NCI-H774 (cell line): ENCODE results near the gene BCL2L13.
"Not testable (repeated sequence)": the region's sequence is repeated elsewhere in the genome, so short reads cannot be mapped to it uniquely, and the experiment has no call there.

ENCODE experiments used
- DNase-seq: peaks from one replicate; lab custom pipeline; 2025; lab: John Stamatoyannopoulos, UW

Gene BCL2L13

DNA sequence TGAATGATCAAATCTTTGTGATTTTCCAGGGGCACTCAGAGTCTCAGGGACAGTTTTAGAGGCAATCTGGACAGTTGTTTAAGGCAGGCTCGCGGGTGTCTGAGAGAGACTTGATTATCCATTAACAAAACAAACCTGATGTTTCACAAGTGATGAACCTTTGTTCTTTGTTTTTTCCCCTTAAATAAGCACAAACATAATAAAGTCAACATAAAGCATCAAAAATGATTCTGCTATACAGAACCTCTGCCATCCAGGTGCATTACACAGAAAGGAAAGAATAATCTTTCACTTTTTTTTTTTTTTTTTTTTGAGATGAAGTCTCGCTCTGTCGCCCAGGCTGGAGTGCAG lies 122.6 kb downstream of the BCL2L13 start:
- no peak for DNase-seq

- not testable (repeated sequence) for DNase-seq
Measured at GRCh38 chr22:17763442-17763841, 124.9 kb downstream of the BCL2L13 start.

DNA sequence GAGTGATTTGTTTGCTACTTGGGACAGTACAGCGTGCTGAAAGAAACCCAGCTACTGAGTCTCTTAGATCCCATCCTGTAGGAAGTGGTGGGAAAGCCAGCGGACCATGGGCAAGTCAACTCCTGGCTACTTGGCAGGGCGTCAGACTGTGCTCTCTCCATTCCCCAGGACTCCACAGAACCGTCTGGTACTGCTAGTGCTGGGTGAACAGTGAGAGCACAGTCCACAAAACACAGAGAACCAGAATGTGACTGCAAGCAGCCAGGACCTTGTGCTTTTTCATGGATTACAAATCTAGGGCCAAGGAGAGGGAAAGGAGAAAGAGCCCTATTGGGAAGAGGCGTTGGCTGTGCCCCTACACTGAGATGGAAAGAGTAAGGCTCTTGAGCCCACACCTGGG lies 125.5 kb downstream of the BCL2L13 start:
- DNase-seq: no peak

DNA sequence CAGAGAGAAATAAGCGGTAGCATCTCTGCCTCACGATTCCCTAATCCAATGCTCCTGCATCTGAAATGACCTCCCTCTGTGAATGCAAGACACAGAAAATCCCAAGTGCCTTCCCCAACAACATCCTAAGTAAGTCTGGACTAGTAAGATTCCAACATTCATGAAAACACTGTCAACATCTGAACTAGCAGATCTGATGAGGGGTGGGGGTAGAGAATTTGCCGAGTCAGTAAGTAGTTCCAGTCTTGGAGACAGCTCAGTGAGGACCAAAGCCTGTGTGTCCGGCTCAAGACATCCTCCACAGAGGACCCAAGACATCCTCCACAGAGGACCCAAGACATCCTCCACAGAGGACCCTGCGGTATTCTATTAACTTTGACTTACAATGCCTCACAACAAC lies 126.3 kb downstream of the BCL2L13 start:
- DNase-seq: not testable (repeated sequence)

GRCh38 chr22:17767233-17768065 lies 128.9 kb downstream of the BCL2L13 start:
- DNase-seq: no peak

- DNase-seq: no peak
Measured at GRCh38 chr22:17769013-17769715, 130.6 kb downstream of the BCL2L13 start.

- no peak for DNase-seq
Measured at GRCh38 chr22:17769716-17770082, 131.1 kb downstream of the BCL2L13 start.

DNA sequence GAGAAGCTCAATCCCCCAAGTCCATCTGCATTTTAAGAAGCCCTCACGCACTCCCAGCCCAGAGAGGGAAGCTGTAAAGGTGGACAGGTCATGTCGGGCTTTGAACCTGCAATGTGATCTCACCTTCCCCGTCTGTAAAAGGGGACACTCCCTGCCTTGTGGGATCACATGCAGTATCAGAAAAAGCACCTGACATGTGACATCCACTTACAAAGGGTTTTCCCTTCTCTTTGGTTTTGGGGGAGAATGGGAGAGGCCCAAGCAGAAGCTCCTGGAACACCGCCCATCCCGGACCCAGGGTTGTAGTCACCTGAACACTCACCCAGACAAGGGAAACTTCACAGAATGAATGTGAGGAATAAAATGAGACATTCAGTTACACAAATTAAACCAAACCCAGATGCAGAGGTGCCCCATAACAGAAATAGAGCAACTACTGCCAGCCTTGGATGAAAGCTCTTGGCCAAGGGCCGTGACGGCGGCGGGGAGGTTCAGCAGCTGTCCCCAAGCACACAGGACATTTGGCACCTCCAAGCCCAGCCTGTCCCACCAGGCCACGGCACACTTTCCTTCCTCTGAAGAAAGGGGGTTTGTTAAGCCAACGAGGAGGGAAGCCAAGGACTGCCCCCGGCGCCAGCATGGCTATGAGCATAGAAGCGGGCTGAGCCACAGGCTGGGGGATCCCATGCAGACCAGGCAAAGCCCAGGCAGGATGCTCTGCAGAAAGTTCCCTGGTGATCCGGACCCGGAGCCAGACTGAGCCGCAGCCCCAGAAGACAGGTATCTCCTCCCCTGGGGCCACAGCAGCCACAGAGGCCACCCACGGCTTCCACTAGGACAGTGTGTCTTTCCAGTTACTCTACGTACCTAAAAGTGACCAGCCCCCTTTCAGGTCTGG lies 131.9 kb downstream of the BCL2L13 start:
- no peak for DNase-seq

GRCh38 chr22:17772249-17772957 lies 133.8 kb downstream of the BCL2L13 start:
- no peak for DNase-seq

GRCh38 chr22:17772958-17773605 lies 134.5 kb downstream of the BCL2L13 start:
- no peak for DNase-seq

DNA sequence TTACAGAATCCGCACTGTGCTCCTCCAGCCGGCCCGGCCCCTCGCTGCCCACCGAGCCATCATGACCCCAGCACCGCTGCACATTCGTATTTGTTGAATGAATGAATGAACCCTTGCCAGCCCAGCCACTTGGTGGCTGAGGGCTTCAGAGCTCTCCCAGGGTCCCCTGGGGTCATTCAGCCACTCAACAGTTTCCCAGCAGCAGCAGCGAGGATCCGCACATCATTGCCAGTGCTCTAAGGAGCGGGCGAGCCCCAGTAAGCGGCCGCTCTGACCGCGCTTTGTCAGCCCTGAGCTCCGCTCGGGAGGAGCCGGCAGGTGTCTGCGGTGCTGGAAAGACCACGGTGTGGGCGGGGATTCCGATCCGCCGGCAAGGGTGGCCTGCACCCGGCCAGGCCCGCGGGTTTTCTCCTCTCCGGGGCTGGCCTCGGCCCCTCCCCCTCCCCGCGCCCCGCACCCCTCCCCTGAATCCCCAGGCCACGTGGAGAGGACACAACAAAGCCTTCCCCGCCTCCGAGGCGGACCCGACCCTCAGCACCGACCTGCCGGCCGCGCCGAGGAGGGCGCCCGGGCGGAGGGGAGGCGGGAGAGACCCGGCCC lies 135.1 kb downstream of the BCL2L13 start:
- DNase-seq: peak; percentile 41

GRCh38 chr22:17774206-17774925 lies 135.8 kb downstream of the BCL2L13 start, which contains the start of gene BID:
TSS of gene BID (minus strand) at chr22:17774469. CDS start at chr22:17750116, 24,353 bp downstream.
- DNase-seq: no peak

DNA sequence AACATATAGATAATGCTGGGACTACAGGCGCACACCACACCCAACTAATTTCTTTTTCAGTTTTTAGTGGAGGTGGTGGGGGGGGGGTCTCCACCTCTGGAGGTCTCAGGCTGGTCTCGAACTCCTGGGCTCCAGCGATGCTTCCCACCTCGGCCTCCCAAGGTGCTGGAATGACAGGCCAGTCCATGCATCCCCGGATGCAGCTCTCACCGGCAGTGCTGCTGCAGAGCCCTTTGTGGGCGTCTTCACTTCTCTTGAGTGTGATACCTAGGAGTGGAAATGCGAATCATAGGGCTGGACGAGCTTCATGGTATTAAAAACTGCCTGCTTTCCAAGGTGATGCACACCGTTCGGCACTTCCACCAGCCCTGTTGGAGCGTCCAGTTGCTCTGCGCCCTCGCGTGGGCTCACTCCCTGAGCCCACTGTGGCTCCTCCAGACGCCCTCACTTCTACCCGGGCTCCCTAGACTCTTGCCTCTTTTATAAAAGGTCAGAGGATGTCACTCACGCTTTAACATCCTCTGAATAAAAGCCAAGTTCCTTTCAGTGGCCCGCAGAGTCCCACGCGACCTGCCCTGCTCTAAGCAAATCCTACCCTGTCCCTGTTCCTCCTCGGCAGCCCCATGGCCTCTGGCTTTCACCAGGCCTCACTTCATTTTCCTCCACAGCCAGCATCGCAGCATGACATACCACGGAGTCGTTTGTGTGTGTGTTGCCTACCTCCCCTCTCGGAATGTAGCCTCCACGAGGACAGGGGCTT lies 136.5 kb downstream of the BCL2L13 start:
- no peak for DNase-seq

DNA sequence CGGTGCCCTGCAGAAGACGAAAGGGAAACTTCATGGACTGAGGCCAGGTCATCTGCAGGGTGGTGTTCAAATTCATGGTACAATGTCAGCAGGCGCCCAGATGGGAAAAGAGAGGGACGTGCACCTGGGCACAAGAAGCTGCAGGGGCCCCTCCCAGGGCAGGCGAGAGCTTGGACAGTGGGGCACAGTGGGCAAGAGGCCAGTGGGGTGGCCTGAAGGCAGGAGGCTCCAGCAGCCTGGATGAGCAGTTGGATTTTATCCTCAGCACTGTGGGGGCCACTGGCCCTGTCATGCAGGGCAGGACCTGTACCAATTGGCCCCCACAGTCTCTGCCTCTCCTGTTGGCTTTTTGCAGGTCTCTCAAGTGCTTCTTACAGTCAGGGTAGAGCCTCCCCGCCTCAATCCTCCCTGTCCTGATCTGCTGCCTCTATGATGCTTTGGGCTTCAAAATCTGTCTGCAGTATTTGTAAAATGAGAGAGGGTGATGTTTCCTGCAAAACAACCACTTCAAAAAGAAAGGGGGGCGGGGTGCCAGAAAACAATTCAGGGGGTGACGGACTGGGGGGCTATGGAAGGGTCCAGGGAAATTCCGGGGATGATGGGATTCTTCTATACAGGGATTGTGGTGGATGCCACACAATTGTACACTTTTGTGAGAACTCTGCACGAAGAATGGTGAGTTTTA lies 137.4 kb downstream of the BCL2L13 start:
- DNase-seq: no peak

GRCh38 chr22:17777005-17777716 lies 138.6 kb downstream of the BCL2L13 start:
- no peak for DNase-seq

- no peak for DNase-seq
Measured at GRCh38 chr22:17777717-17778044, 139.1 kb downstream of the BCL2L13 start.

DNA sequence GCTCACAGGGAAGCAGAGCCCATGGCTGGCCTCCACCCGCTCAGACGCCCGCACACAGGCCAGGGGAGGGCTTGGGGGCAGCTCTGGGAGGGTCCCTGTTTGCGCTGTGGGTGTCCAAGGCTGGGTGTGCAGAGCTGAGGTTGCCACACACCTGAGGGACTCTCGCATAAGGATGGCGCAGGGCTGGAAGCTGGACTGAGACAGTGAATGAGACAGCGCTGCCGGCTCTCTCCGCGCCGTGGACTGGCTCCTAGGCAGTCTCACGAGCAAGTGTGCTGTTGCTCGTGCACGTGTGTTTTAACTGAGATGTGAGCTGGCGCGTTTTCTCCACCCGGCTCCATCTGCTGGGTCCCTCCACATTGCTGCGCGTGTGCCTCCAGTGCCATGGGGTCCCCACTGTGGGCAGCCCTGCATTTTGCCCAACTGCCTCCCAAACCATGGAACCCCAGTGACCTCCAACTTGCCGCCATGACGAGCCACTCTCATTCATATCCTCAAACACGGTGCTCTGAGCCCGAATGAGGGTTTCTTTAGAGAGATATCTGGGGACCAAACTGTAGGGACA lies 139.9 kb downstream of the BCL2L13 start:
- DNase-seq: no peak
